HG03159 (cell line): ENCODE data around the gene TMEM51.

ENCODE experiments used
- ATAC-seq: cut with Tn5 transposase; IDR thresholded peaks from one replicate; pipeline ENCODE4 v1.9.1; 2021; ENCODE audit warnings: mild to moderate bottlenecking, moderate library complexity; ENCODE audit not compliant: unreplicated experiment

TMEM51 gene, protein sequence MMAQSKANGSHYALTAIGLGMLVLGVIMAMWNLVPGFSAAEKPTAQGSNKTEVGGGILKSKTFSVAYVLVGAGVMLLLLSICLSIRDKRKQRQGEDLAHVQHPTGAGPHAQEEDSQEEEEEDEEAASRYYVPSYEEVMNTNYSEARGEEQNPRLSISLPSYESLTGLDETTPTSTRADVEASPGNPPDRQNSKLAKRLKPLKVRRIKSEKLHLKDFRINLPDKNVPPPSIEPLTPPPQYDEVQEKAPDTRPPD

DNA sequence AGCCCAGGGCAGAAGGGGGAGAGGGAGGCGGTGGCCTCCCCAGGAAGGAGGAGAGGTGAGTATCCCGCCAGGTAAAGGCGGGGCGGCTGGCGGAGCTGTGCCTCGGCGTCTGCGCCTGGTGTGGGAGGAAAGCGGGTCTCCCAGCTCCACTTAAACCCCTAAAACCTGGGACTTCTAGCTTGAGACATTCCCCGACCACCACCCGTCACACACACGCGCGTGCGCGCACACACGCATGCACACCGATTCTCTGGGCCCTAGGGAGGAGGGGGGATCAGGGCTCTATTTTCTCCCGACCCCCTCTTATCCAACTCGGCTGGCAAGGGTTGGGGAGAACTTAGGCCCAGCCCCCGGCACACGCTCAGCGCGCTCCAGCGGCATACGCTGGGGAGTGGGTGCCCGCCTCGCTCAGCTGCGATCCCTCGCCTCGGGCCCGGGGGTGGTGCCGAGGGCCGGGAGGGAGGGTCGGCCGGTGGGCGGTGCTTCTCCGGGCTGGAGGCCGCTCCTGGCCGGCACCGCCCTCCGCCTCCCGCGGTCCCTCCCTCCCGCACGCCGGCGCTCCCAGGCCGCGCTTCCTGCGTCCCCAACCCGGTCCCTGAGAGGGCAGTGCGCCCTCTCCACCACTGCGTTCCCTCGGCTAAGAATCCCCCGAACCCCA lies at the start of gene TMEM51:
TMEM51 (plus strand) TSS at position 564 of the 658 bp plus-strand sequence. CDS start 61,341 bp downstream, outside the sequence.
- no peak for ATAC-seq

DNA sequence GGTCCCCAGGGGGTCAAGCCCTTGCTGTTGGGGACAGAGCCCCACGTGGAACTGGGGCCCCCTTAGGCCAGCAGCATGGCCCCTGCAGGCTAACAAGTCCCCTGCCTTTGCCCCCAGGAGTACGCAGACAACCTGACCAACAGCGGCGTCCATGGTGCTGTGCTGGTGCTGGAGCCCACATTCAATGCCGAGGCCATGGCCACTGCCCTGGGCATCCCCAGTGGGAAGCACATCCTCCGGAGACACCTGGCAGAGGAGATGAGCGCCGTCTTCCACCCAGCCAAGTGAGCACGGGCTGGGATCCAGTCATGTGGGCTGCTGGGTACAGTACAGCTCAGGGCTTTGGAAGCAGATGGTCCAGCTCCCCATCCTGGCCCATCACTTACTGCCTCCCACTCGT lies 49.6 kb upstream of the TMEM51 start:
- ATAC-seq, result no peak

DNA sequence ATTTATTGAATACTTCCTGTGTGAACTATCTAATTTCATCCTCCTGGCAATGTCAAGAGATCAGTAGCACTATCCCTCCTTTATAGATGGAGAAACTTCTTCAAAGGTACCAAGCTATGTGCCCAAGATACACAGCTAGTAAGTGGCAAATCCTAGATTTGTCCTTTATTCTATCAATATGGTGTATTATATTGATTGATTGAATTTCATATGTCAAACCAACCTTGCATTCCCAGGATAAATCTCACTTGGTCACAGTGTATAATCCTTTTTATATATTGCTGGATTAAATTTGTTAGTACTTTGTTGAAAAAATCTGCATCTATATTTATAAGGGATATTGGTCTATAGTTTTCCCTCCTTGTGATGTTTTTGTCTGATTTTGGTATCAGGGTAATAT lies 48.8 kb upstream of the TMEM51 start:
- ATAC-seq, result no peak

DNA sequence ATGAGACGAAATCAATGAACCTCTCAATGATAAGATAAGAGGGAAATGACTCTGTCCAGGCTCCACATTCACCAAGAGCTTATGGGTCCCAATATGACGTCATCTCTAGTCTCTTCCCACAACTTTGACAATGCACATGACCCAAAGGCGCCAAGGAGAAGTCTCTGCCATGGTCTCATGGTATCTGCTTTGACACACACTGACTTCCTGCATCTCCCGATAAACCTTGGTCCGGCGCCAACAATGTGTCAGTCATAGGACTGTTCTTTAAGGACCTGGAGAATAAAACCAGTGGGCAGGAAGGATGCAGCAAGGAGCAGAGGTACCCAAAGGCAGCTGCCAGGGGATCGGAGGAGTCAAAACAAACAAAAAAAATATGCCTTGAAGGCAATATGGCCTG lies 46.9 kb upstream of the TMEM51 start:
- ATAC-seq, result no peak

DNA sequence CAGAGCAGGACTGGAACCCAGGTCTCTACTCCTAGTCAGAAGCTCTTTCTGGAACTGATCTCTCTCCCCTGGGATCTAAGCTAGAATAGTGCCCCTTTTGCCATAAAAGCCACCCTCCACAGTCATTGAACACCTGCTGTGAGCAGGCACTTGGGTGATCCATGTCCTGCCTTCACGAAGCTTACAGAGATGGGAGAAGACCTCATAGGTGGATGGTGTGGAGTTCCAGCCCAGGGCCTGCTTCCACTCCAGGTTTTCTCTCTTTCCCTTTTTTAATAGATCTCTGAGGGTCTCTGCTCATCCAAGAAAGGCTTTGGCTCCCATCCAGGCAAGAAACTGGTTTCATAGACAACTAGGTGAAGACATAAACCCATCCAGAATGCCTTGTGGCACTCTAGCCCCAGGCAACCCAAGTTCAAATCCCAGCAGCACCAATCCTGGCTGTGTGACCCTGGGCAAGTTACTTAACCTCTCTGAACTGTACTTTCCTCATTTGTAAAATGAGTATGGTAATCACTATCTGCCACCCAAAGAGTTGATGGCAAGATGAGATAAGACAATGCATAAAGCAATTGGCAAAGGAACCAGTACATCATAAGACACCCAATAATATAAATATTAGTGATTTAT lies 46.4 kb upstream of the TMEM51 start:
- ATAC-seq, result no peak

DNA sequence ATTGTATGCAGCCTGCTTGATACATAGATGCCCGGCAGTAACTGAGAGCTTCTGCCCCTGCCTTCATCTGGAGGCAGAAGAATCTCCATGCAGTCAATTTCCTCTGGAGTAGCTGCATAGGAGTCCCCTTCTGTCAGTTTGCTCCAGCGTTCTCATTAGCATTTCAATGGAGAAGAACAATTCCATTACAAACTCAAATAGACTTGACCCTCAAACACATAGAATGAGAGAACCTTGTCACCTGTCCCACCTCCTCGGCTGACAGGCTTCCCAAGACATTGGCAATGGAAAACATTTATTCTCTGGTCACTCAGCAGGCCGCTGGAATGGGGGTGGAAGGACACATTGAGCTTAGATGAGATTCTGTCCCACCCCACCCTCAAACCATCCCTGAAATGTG lies 45.6 kb upstream of the TMEM51 start:
- ATAC-seq, result no peak

DNA sequence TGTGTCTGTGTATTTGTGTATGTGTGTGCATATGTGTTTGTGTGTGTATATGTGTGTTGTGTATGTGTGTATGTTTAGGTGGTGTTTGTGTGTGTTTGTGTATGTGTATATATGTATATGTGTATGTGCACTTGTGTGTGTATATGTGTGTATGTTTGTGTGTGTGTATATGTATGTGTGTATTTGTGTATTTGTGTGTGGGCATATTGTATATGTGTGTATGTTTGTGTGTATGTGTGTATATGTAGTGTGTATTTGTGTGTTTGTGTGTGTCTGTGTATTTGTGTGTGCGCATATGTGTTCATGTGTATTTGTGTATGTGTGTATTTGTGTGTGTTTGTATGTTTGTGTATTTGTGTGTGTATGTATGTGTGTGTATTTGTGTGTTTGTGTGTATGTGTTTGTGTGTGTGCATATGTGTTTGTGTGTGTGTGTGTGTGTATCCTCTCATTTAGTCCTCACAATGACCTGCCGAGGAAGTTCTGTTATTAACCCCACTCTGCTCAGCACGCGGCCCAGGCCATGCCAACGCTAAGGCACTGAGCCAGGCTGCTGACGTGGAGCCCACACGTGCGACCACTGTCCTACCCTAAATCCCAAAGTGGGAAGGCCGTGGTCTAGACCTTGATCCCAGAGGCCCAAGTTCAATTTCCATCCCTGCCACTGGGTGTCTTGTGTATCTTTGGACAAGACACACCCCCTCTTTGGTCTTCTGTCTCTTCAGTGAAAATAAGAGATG lies 43.2 kb upstream of the TMEM51 start:
- ATAC-seq, result no peak

DNA sequence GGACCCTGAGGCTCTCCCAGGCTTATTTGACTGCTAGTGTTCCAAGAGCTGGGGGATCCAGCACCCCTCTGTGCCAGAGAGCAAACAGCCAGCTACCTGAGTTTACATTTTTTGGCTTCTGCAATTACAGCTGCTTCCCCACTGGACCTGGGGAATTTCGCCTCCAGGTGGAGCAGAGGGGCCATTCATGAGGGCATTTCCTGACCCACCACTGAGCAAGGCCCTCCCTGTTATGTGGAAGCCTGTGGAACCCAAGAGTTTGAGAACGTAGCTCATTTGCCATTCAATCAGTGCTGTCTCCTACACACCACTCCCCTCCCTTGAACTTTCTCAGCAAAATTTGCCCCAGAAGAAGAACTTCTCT lies 42.7 kb upstream of the TMEM51 start:
- no peak for ATAC-seq

DNA sequence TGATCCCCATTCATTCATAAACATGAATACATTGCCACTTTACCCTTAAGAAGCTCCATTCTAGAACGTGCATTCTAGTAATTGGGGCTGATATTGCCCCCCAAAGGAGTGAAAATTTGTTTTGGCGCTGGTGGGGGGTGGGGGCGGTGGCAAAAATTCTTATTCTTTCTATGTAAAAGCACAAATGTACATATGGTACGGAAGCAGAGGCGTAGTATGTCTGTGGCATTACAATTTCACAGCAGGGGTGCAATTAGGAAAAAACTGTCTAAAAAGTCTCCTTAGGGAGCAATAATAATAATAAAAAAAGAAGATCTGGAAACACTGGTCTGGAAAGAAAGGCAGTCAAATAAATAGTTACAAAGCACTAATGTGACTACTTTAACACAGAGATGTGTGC lies 40.4 kb upstream of the TMEM51 start:
- ATAC-seq, result no peak

DNA sequence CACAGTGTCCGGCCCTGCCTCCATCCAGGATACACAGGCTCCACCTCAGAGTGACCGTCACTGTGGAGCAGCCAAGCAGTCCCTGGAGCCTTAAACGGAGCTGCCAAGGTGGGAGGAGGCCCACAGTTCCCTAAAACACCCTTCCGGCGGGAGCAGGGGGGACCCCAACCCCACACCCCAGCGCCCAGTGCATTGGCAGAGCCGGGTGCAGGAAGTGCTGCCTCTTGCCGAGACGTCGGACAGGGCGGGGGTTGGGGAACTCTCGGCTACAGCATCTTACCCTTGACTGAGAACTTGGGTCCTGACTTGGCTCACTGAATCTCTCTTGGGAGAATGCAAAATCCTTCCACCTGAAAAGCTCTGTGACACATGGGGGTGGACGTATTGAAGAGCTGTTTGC lies 38.7 kb upstream of the TMEM51 start:
- no peak for ATAC-seq

DNA sequence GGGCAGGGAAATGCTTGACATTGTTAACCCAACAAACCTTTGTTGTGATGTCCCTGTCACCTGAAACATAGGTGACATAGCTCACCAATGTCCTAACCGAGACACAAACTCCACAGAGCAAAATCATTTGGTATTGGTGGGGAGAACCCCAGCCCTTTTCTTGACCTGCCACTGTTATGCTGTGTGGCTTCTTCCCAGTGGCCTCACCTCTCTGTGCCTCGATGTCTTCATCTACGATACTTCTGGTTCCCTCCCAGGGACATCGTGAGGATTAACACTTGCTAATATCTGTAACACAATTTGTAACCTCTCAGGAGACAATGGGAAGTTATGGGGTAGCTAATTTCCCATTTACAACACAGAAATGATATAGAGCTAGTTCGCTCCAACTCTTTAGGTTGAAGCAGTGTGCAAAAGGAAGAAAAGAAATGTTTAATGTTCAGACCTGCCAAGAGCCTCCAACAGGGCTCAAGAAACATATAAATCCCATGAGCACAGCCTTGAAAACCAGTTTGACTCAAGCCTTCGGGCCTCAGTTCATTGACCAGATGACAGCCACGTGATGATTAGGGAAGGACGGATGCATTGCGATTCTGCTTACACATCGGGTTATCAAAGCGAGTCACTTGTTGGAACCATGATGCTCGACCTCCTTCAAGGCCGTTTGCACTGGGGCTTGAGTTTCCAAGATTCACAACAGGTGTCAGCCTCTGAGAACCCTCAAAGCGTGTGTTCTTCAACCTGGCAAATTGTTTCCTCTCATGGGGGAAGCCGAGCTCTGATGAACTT lies 37.8 kb upstream of the TMEM51 start:
- no peak for ATAC-seq

DNA sequence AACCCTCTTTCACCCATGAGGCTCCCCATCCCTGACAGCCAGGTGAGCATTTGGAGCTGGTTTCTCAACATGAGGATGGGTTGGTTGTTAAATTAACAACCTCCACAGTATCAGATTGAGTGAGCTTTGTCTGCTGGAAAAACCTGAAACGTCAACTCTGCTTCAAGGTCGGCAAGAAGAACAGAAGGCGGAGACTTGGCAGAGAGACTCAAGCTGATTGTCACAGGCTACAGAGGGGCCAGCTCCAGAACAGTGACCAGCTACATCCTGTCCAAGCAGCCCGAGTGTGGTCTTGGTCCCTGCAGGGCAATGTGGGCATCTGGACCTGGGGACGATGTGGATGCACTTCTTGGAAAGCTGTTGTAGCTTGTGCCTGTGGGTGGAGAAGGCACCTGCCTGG lies 36.6 kb upstream of the TMEM51 start:
- ATAC-seq, result no peak

DNA sequence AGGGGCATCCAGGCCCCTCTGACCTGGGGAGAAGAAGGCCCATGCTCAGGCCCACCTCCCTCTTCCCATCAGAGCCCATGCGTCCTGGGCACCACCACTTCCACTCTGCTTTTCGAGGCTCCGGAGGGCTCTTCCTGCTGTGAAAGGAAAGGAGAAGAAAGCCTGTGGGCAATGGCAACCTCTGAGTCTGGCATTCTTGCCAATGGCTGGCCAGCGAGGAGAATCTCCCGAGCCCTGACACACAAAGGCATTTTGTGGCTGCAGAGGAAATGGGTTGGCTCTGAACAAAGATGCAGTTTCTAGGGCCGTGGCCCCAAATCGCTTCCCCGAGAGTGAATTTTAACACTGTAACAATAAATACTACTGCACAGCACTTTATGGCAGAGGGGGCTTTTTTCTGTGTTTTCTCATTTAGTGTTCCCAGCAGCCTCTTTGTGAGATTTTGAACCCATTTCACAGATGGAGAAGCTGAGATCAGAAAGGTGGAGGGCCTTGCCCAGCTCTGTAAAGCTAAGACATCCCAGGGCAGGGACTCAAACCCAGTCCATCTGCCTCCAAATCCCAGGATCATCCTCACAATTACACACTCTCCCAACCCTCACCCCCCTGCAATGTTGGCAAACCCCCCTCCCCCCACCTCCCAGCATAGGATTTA lies 35.7 kb upstream of the TMEM51 start:
- ATAC-seq, result no peak

DNA sequence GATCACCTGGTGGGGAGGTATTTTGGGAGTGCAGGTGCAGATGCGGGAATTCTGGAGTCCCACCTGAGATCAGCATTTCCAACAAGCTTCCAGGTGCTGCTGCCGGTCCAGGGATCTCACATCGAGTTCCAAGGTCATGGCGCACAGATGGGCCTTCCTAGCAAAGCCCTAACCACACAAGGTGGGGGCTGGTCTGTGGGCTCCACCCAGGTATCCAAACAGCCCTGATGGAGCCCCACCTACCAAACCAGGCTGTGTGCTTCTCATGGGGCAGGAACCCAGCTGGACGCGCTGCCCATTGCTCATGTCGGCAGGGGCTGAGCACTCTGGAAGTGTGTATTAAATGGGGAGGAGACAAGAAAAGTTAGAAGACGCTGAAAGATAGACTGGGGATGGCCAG lies 35.0 kb upstream of the TMEM51 start:
- no peak for ATAC-seq

DNA sequence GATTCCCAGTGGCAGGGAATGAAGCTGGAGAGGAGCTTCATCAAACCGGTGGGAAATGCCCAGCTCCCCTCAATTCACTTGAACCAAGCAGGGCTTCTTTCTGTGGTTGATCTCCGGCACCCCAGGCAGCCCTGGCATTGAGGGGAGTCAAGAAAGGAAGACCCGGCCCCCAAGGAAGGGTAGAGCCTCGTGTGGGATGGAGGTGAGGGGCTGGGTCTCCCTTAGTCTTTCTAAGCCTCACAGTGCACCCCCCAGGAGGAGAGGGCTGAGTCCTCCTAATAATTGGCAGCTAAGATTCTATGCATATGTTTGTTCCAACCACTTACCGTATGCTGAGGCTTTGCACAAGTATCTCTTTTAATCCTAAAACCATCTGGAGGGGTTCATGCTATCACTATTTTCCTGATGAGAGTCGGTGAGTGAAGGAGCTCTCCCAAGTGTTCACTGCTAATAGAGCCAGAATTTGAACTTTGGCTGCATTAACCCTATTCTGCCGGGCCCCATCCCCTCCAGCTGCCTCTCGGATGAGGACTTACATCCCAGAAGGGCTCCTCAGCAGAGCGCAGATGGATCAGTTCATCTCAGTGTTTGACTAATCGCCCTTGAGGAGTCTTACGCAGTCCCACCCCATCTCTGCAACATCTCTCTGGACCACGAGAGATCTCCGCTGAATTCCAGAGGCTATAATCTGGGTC lies 33.1 kb upstream of the TMEM51 start:
- no peak for ATAC-seq

DNA sequence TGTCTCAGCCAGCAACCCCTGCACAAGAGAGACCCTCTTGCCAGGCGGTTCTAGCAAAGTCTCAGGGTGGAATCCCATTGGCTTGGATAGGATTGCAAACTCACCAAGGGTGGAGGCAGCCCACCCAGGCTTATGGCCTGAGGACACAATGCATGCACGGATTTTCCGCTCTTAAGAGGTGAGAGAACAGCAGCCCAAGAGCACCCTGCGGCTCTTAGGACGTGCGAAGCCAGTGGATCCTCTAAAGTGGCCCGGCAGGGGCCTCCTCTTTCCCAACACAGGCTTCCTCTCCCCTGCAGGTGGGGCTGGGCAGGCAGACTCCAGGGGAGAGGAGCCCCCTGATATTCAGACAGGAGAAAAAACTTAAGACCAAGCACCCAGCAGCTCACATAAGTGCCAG lies 31.2 kb upstream of the TMEM51 start:
- ATAC-seq, result no peak

DNA sequence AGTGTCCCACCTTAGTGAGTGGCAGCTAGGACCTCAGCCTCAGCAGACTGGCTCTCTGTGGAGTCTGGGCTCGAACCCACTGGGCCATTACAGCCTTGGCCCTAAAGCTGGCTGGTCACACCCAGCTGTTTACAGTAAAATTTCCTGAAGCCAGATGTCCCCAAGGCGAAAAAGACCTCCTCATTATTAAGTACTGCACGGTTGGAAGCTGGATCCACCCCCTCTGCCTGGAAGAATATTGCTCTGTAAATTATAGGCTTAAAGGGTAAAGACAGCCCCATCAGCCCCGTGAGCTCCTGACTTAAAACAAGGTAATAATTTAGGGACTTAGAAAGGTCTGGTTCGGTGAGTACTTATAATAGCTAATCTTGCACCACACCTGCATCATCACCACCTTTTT lies 30.3 kb upstream of the TMEM51 start:
- no peak for ATAC-seq

DNA sequence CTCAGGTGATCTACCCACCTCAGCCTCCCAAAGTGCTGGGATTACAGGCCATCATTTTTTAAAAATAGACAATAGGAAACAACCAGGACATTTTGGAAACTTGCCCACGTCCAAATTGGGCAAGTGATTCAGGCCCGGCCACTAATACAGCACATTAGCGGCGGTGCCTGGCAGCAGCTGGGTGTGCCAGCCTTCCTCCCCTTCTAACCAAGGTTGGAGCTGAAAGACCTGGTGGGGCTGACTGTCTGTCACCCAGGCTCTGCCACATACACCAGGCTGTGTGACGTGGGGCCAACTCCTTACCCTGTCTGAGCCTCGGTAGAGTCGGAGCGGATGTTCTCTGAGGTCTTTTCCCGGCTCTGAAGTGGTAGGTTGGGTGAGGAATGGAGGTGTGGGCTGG lies 29.6 kb upstream of the TMEM51 start:
- ATAC-seq, result no peak

DNA sequence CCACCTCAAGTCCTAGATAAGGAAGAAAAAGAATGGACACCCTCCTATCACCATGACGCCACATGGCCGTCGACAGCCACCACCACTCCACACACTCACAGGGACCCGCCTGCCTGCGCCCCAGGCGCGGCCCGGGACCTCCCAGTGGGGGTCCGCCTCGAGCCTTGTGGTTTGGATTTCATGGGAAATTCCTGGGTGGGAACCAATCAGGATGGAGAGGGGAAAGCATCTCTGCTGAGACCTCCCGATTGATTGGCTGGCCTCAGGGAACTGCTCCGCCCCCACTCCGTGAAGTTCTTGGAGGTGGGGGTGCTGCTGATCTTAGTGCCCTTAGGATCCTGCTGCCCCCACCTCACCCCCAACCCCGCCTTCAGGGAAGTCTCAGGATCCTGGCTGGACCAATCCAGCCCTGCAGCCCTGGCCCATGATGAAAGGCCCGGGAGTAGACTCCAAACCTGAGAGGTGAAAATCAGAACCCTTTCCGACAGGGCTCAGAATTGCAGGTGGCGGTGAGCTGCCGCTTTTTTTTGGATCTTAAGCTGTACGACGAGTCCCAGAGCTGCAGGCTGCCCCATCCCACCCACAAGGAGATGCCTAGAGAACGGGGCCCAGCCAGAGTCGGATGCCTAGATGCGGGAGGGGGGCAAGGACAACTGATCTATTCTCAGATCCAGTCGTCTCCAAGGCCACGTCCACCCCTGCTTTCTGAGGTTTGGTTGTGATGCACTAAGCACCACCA lies 29.0 kb upstream of the TMEM51 start:
- ATAC-seq, result no peak
